H54 (cell line): ENCODE results near the gene KRT34.
A peak's percentile ranks its signal among the peaks of the same experiment; 100 is the strongest.
"Not testable (repeated sequence)": the region's sequence is repeated elsewhere in the genome, so short reads cannot be mapped to it uniquely, and the experiment has no call there.

Source experiments
- DNase-seq: peaks from one replicate; pipeline ENCODE4 v3.0.0; 2011; ENCODE audit warnings: low spot score, mixed read lengths; ENCODE audit not compliant: insufficient read length
- FAIRE-seq: peaks from 3 replicates; lab custom pipeline; 2011; peaks lifted over from hg19 to GRCh38; lab: Jason Lieb, UNC
- POLR2A ChIP-seq: IDR thresholded peaks from 2 replicates; pipeline ENCODE4 v1.6.1; 2011; ENCODE audit warnings: low read depth, mild to moderate bottlenecking, low read length

KRT34 gene

DNA sequence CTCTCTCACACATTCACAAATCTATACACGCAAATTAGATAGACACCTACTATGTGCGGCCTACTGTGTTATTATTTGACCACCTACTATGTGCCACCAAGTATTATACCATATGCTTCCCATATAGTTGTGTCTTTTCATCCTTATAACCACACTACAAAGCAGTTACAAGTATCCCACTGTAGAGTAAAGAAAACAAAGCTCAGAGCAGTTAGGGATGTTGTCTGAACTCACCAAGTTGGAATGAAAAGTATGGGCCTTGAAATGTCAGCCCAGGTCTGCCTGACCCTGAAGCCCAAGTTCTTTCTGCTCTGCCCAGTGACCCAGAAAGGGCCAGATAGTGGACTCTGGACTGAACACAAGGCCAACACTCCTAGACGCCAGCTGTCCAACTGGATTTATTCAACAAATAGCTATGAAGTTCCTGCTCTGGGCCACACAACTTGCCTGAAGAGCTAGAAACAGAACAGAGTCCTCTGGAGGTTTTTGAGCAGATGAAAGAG lies 33.8 kb upstream of the KRT34 start:
- TF ChIP-seq POLR2A = no peak
- FAIRE-seq (no peak), DNase-seq (no peak)

DNA sequence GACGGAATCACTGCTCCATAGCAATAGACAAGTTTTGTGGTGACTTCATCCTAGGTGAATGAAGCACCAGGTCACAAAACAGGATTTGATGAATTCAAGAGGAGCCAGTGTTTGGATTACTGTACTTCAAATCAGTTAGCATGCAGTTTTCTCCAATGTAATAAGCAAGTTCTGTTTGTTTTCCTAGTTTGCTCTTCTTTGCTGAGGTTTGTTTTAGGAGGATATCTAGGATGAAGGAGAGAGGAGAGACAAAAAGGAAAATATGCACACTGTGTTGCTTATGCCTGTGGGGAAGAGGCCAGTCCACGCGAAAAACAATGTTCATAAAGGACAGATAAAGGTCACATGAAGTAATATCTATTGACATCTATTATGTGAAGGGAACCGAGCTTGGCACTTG lies 33.3 kb upstream of the KRT34 start:
- DNase-seq = no peak
- no peak for FAIRE-seq
- TF ChIP-seq POLR2A = no peak

GRCh38 chr17:41413982-41414381 lies 31.9 kb upstream of the KRT34 start:
- no peak for DNase-seq
- no peak for FAIRE-seq
- TF ChIP-seq POLR2A = no peak

GRCh38 chr17:41413353-41413957 lies 31.3 kb upstream of the KRT34 start:
- no peak for DNase-seq
- no peak for FAIRE-seq
- TF ChIP-seq POLR2A = no peak

GRCh38 chr17:41411072-41411840 lies 29.1 kb upstream of the KRT34 start:
- no peak for TF ChIP-seq POLR2A
- DNase-seq (no peak), FAIRE-seq (no peak)

- DNase-seq (no peak), FAIRE-seq (no peak)
- TF ChIP-seq POLR2A = no peak
These were observed 25.1 kb upstream of the KRT34 start for GRCh38 chr17:41407226-41407625.

DNA sequence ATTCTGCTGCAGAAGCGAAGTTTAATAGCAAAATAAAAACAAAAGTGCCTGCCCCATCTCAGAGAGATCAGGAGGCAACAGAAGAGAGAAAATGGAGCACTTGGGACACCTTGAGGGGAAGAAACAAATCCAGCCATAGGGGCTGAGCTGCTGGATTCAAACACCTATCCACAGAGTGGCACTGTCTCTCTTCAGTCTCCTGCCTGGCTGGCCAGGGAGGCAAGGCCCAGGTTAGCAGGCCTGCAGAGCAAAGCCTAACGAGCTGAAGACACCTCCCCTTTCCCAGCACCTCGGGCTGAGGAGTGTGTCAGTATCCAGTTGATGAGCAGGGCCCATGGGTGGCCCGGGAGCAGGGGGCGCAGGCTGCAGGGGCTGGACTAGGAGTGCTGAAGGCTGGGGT lies 24.1 kb upstream of the KRT34 start:
- DNase-seq (no peak), FAIRE-seq (no peak)
- no peak for TF ChIP-seq POLR2A

GRCh38 chr17:41404024-41404671 lies 22.0 kb upstream of the KRT34 start:
- no peak for TF ChIP-seq POLR2A
- DNase-seq (peak; percentile 74), FAIRE-seq (no peak)

DNA sequence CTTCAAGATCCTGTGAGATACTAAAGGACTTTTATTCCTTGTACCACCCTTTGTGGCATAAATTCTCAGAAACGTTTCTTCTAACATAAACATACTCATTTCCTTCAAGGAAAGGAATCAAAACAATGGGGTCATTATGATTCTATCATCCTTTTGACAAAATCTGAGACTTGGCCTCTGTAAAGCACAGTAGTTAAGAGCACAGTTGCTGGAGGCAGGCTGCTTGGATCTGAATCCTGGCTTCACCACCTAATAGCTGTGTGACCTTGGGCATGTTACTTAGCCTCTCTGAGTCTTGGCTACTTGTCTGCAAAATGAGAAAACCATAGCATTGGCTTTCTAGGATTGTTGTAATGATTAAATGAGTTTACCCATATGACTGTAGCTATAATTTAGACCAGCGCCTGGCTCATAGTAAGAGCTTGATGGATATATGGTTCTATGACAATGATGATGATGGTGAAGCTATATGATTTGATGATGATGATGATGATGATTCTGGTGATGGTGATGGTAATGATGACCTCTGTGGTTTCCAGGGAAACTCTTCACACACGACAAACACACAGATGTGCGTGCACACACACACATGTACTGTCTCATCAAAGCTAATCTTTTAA lies 21.4 kb upstream of the KRT34 start:
- DNase-seq (no peak), FAIRE-seq (no peak)
- TF ChIP-seq POLR2A = no peak

DNA sequence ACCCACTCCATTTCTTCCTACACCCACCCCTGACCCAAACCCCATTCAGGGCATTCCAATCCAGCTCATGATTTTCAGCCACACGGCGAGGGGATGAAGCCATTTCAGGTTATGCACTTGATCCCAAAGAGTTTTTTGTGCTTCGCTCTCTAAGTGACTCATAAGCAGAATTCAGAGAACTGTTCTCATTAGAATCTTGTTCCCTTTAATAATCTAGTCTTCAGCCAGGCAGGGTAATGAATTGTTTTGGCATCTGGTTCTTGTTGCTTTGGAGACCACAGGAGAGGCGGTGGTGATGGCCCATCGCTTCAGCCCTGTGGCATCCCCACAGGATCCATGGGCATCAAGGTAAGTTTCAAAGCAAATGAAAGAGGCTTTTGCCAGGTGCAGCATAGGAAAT lies 20.1 kb upstream of the KRT34 start:
- FAIRE-seq (no peak), DNase-seq (no peak)
- TF ChIP-seq POLR2A = no peak

- FAIRE-seq (no peak), DNase-seq (no peak)
- TF ChIP-seq POLR2A = no peak
These were observed 15.0 kb upstream of the KRT34 start, which contains the start of gene KRT31 for GRCh38 chr17:41396996-41397660. TSS of gene KRT31 (minus strand) at chr17:41397608. CDS start at chr17:41397539, 69 bp downstream.

- no peak for TF ChIP-seq POLR2A
- FAIRE-seq (no peak), DNase-seq (no peak)
These were observed 14.2 kb upstream of the KRT34 start for GRCh38 chr17:41396340-41396739.

GRCh38 chr17:41395611-41396010 lies 13.5 kb upstream of the KRT34 start:
- DNase-seq (no peak), FAIRE-seq (no peak)
- TF ChIP-seq POLR2A = no peak

DNA sequence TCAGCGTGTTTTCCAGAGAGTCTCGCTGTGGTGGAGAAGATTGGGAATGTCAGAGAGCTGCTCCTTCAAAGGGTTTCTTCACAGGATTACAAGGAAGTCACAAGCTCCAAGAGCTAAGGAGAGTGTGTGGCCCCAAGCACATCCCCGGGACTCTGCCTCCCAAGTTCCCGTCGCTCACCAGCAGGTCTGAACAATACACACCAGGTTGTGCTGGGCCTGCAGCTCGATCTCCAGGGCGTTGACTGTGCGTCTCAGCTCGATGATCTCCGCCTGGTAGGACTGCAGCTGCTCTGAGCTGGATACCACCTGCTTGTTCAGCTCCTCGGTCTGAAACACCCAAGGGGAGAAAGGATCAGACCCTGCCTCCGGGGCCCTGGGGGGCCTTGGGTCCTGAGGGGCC lies 12.9 kb upstream of the KRT34 start:
- FAIRE-seq, DNase-seq: not testable (repeated sequence)
